Breast epithelium (tissue), 4 donors: ENCODE data around the gene CRTC3. TPM values are rescaled to one million over a fixed set of nuclear protein-coding genes. Genes with fewer than 3 reads are reported as not detected.
"Not testable (repeated sequence)": the region's sequence is repeated elsewhere in the genome, so short reads cannot be mapped to it uniquely, and the experiment has no call there.

Experiments
- DNase-seq, 2 donors: peaks; one replicate each; pipeline ENCODE4 v3.0.0-alpha.2; 2019; ENCODE audit warnings: low spot score in 2 of 2
- H3K27ac ChIP-seq, 2 donors: fragments of 200-600 bp; sonication (generic) in 1 of 2; one replicate each; pipeline ENCODE4 v1.5.1; 2016 to 2019; ENCODE audit warnings: mild to moderate bottlenecking in 1 of 2
- H3K27me3 ChIP-seq, 2 donors: fragments of 200-600 bp; sonication (generic) in 1 of 2; one replicate each; pipeline versions ENCODE4 v1.5.1 to v1.6.0; 2017 to 2019; ENCODE audit warnings: control low read depth in 1 of 2, mild to moderate bottlenecking in 1 of 2
- H3K36me3 ChIP-seq: fragments of 200-600 bp; one replicate; pipeline ENCODE4 v1.5.1; 2019
- H3K4me1 ChIP-seq, 2 donors: fragments of 200-600 bp; sonication (generic); one replicate each; pipeline ENCODE4 v1.5.1; 2016 to 2019; ENCODE audit warnings: control low read depth in 1 of 2
- H3K4me3 ChIP-seq, 3 donors: fragments of 200-600 bp; sonication (generic); 1 replicate in 2 of 3; 2 replicates in 1 of 3; pipeline ENCODE4 v1.5.1; 2016 to 2019; ENCODE audit warnings: mild to moderate bottlenecking in 3 of 3, moderate library complexity in 2 of 3
- H3K9me3 ChIP-seq, 2 donors: fragments of 200-600 bp; sonication (generic) in 1 of 2; one replicate each; pipeline ENCODE4 v1.5.1; 2016 to 2019; ENCODE audit warnings: control low read depth in 1 of 2
- CTCF ChIP-seq, 3 donors: fragments of 450-650 bp; IDR thresholded peaks; one replicate each; pipeline ENCODE4 v1.5.1; 2016 to 2017; ENCODE audit warnings: antibody characterized with exemption in 3 of 3, mild to moderate bottlenecking in 3 of 3, moderate library complexity in 3 of 3
- POLR2A ChIP-seq: fragments of 450-650 bp; IDR thresholded peaks from one replicate; pipeline ENCODE4 v1.6.1; 2016; ENCODE audit warnings: antibody characterized with exemption, mild to moderate bottlenecking, moderate library complexity
- POLR2AphosphoS5 ChIP-seq, 3 donors: sonication (generic); formaldehyde crosslinking; IDR thresholded peaks; one replicate each; pipeline ENCODE4 v1.6.1; 2017; ENCODE audit warnings: antibody characterized with exemption in 3 of 3
- intact Hi-C: fragments of 100-400 bp; cut with DNase I; formaldehyde crosslinking; loops from one replicate; pipeline ENCODE4 v1.15.1; 2023; ENCODE audit warnings: low total_unique reads
- total RNA-seq, 3 donors: library from RNA; depleted of rRNA; stranded (reverse); fragments of >200 nt; gene quantifications; one replicate each; pipeline ENCODE4 v1.1.0, GENCODE V29; 2016

Gene CRTC3
- total RNA-seq, 3 donors from 2014 or later = 29.4 to 40.6 (median 36.2) TPM

GRCh38 chr15:90666135-90666909, 136.6 kb downstream of the CRTC3 start:
- intact Hi-C loops = no loop called here
- Histone ChIP-seq H3K4me3 (peak overlapping the region; percentile 83 to 87 (median 84)), H3K4me1 (no peaks in the 10 kb centered on the region), H3K27me3 (no peaks in the 10 kb centered on the region), H3K36me3 (no peaks in the 10 kb centered on the region), H3K9me3 (no peaks in the 10 kb centered on the region), H3K27ac (peak overlapping the region; percentile 96 to 98)
- DNase-seq = no peak
- no peak for TF ChIP-seq CTCF (IDR thresholded peaks at IDR 0.05)
- no peak for TF ChIP-seq POLR2A
- TF ChIP-seq POLR2AphosphoS5 (IDR thresholded peaks at IDR 0.05) = no peak

- Histone ChIP-seq H3K36me3 (no peaks in the 10 kb centered on the region), H3K4me3 (no peak overlapping the region), H3K9me3 (no peaks in the 10 kb centered on the region), H3K4me1 (no peaks in the 10 kb centered on the region), H3K27ac (no peak overlapping the region), H3K27me3 (no peaks in the 10 kb centered on the region)
- intact Hi-C loops = no loop called here
- TF ChIP-seq POLR2AphosphoS5 (IDR thresholded peaks at IDR 0.05) (no peak), CTCF (IDR thresholded peaks at IDR 0.05) (no peak), POLR2A (no peak)
- DNase-seq = no peak
These were observed 137.5 kb downstream of the CRTC3 start for GRCh38 chr15:90667073-90667754.

GRCh38 chr15:90667755-90668345, 138.1 kb downstream of the CRTC3 start:
- H3K36me3 ChIP-seq, H3K9me3 ChIP-seq, H3K4me1 ChIP-seq, intact Hi-C loops, H3K4me3 ChIP-seq, DNase-seq, H3K27me3 ChIP-seq, H3K27ac ChIP-seq: not testable (repeated sequence)

GRCh38 chr15:90670631-90671030, 140.9 kb downstream of the CRTC3 start:
- DNase-seq, H3K27ac ChIP-seq, intact Hi-C loops, H3K9me3 ChIP-seq, H3K4me3 ChIP-seq, H3K27me3 ChIP-seq, H3K36me3 ChIP-seq, H3K4me1 ChIP-seq: not testable (repeated sequence)

- H3K36me3 ChIP-seq = no peaks in the 10 kb centered on the region
- no peak overlapping the region for H3K27ac ChIP-seq
- intact Hi-C loops = no loop called here
- no peaks in the 10 kb centered on the region for H3K4me1 ChIP-seq
- no peak for DNase-seq
- no peak for TF ChIP-seq POLR2A
- no peak for TF ChIP-seq CTCF (IDR thresholded peaks at IDR 0.05)
- TF ChIP-seq POLR2AphosphoS5 (IDR thresholded peaks at IDR 0.05) = no peak
- H3K4me3 ChIP-seq = no peak overlapping the region
- H3K9me3 ChIP-seq = no peaks in the 10 kb centered on the region
- H3K27me3 ChIP-seq = no peaks in the 10 kb centered on the region
These were observed 141.5 kb downstream of the CRTC3 start for GRCh38 chr15:90671216-90671615.

GRCh38 chr15:90673357-90673756, 143.6 kb downstream of the CRTC3 start:
- DNase-seq, H3K4me1 ChIP-seq, H3K27ac ChIP-seq, H3K36me3 ChIP-seq, H3K4me3 ChIP-seq, H3K27me3 ChIP-seq, H3K9me3 ChIP-seq, intact Hi-C loops: not testable (repeated sequence)
